Measurements from ENCODE around the gene PLVAP.

PLVAP gene

DNA sequence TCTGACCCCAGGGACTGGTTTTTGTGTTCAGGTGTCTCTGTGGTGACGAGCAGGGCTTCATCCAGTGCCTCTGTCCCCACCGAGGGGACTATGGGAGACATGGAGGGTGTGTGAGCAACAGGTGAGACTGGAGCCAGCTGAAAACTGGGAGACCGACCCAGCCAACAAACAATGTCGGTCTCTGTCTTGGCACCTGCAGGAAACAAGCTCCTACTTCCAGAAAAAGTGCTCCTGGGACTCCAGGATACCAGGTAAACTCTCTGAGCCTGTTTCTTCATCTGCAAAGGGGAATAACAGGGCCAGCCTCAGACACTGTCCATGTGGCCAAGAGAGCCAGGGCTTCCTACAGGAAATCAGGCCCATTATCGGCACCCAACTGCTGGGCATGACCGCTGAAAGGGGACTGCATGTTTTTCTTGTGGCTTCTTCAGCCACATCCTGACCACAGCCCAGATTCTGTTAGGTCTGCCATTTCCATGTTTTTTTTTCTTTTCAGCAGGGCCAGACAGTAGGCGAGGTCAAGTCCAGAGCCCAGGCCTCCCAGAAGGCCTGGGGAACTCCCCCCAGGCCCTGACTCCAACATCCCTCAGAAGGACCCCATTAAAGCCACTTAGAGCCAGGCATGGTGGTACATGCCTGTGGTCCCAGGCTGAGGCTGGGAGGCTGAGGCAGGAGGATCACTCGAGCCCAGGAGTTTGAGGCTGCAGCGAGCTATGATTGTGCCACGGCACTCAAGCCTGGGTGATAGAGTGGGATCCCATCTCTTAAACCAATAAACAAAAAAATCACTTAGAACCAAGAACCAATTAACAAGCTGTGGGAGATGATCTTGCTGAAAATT, 29.1 kb upstream of the PLVAP start:
- TF ChIP-seq ZFX (IDR thresholded peaks at IDR 0.05) = no peak
- TF ChIP-seq, protein P1, sequence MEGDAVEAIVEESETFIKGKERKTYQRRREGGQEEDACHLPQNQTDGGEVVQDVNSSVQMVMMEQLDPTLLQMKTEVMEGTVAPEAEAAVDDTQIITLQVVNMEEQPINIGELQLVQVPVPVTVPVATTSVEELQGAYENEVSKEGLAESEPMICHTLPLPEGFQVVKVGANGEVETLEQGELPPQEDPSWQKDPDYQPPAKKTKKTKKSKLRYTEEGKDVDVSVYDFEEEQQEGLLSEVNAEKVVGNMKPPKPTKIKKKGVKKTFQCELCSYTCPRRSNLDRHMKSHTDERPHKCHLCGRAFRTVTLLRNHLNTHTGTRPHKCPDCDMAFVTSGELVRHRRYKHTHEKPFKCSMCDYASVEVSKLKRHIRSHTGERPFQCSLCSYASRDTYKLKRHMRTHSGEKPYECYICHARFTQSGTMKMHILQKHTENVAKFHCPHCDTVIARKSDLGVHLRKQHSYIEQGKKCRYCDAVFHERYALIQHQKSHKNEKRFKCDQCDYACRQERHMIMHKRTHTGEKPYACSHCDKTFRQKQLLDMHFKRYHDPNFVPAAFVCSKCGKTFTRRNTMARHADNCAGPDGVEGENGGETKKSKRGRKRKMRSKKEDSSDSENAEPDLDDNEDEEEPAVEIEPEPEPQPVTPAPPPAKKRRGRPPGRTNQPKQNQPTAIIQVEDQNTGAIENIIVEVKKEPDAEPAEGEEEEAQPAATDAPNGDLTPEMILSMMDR (conservative IDR thresholded peaks at IDR 0.05) = no peak
- no peak overlapping the region for H3K27ac ChIP-seq

DNA sequence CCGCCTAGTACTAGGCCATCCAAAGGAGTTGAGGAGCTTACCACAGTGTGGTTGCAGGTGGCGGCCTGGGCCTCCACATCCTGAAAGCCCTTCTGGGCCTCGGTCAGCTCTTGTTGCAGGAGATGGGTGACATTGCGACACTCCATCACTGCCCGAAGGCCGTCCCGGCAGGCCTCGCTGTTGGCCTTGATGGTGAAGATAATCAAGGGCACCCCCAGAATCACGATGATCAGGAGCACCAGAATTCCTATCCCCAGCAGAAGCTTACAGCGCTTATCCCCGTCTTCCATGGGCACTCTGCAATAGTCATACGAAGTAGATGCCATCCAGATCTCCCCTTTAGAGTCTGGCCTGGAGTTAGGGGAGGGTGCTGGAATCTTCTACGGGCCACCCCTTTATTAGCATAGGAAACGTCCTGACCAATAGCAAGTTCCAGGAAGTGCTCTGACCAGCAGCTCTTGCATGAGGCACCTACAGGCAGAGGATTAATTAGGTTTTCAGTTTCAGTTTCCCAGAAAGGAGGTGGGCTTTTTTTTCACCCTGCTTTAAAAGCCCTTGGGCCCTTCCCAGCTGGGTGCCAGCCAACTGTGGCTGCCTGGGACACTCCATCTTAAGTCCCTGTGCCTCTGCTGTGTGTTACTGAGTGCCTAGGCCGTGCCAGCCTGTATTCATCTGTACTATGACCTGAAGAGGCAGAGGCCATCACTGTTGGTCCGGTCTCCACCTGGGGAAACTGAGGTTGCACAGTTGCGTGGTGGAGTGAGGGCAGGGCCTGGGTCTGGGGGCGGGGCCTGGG, 28.3 kb upstream of the PLVAP start, which contains the start of gene BST2:
Gene BST2 (minus strand): TSS at position 381 of the 796 bp plus-strand sequence. CDS start 55 bp downstream, at position 326.
- TF ChIP-seq, protein P1 (conservative IDR thresholded peaks at IDR 0.05) = no peak
- no peak for TF ChIP-seq ZFX (IDR thresholded peaks at IDR 0.05)
- H3K27ac ChIP-seq = no peak within 1 kb of the TSS

DNA sequence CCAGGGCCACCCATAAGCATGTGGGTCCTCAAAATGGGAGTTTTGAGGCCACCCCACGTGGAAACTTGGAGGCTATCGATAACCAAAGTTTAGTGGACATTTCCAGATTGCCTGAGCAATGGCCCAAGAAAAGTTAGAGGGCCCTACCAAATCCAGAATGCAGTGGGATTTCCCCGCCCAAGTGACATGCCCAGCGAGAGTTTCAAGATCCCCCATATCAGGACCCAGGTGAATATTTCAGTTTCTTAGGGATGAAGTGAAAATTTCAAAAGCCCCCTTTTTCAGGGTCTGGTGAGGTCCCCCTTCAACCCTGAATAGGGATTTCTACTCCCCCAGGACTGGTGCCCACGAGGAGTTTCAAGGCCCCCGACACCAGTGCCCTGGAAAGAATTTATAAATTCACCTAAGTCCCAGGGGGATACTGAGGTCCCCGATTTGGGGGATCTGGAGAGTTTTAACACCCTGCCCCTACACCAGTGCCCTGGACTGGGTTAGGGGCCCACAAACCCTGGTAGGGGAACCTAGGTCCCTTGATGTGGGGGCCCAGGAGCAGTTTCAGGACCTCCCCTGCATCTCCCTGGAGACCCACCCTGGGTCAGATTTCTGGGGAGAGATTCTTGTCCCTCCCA, 27.6 kb upstream of the PLVAP start:
- TF ChIP-seq, protein P1 (conservative IDR thresholded peaks at IDR 0.05) = no peak
- TF ChIP-seq ZFX (IDR thresholded peaks at IDR 0.05) = no peak
- H3K27ac ChIP-seq = no peak overlapping the region

GRCh38 chr19:17404015-17404414, 26.9 kb upstream of the PLVAP start:
- H3K27ac ChIP-seq = no peak overlapping the region

DNA sequence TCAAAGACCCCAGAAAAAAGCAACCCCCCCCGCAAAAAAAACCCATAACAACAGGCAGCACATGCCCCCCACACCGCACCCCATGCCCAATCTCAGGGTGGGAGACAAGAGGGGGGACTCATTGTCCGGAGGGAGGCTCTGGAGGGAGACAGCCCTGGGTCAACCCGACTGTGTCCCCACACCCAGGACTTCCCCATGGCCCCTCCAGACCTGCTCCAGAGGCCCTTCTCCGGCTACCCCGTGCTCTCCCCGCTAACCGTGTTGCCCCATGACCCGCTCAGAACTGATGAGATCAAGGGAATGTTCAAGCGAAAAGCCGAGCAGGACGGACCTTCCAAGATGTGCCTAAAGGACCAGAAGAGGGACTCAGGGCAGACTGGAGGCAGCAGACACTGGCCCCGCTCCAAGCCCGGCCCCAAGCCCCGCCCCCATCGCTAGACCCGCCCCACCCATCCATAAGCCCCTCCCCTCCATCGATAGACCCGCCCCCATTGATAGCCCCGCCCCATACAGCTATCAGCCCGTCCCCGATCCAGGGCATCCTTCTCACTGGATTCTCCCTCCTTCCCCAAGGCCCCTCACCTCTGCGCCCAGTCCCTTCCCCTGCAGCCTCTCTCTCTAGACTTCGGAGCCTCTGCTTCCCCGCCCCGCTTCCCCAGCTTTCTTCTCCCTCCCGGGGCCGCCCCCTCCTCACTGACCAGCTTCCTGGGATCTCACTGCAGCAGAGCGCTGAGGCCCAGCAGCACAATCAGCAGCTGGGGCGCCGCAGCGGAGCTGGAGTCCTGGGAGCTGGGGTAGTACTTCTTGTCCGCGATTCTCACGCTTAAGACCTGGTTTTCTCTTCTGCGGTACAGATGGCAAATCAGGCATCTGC, 26.1 kb upstream of the PLVAP start:
- TF ChIP-seq ZFX (IDR thresholded peaks at IDR 0.05) = no peak
- TF ChIP-seq, protein P1 (conservative IDR thresholded peaks at IDR 0.05) = no peak
- no peak overlapping the region for H3K27ac ChIP-seq

More at GRCh38 chr19:17404015-17404414, 26.9 kb upstream of the PLVAP start:
- TF ChIP-seq, protein P1 (conservative IDR thresholded peaks at IDR 0.05) = no peak

DNA sequence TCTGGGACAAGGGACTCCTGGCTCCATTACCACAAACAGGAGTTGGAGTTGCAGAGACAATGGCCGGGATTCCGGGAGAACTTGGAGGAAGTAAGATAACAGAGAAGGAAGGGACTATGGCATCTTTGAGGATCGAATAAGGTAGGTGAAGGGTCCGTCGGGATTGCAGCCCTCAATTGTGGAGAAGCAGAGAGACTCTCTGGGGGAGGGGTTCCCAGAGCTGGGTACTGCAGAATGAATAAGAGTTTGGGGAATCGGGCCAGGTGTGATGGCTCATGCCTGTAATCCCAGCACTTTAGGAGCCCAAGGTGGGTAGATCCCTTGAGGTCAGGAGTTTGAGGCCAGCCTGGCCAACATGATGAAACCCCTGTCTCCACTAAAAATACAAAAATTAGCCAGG, 24.5 kb upstream of the PLVAP start:
- H3K27ac ChIP-seq = no peak overlapping the region
- TF ChIP-seq ZFX (IDR thresholded peaks at IDR 0.05) = no peak
- TF ChIP-seq, protein P1 (conservative IDR thresholded peaks at IDR 0.05) = no peak
